ENCODE results near the gene CISH.

The CISH gene

GRCh38 chr3:50599115-50599715 lies 12.4 kb downstream of the CISH start:
- DNase-seq (ENCODE audit: low spot score), result no peak

- DNase-seq (ENCODE audit: low spot score), result no peak
These were observed 17.3 kb downstream of the CISH start for GRCh38 chr3:50594253-50594785.

GRCh38 chr3:50592568-50592967 lies 19.0 kb downstream of the CISH start:
- no peak for DNase-seq (ENCODE audit: low spot score)

GRCh38 chr3:50591196-50591741 lies 20.3 kb downstream of the CISH start:
- no peak for DNase-seq (ENCODE audit: low spot score)

- no peak for DNase-seq (ENCODE audit: low spot score)
These were observed 22.7 kb downstream of the CISH start for GRCh38 chr3:50588759-50589433.

- DNase-seq (ENCODE audit: low spot score), result no peak
These were observed 23.5 kb downstream of the CISH start for GRCh38 chr3:50587806-50588758.

- DNase-seq (ENCODE audit: low spot score), result no peak
These were observed 24.2 kb downstream of the CISH start for GRCh38 chr3:50587373-50587772.

- no peak for DNase-seq (ENCODE audit: low spot score)
These were observed 24.9 kb downstream of the CISH start for GRCh38 chr3:50586763-50587070.

GRCh38 chr3:50585919-50586762 lies 25.4 kb downstream of the CISH start:
- DNase-seq (ENCODE audit: low spot score), result no peak

- no peak for DNase-seq (ENCODE audit: low spot score)
These were observed 27.2 kb downstream of the CISH start for GRCh38 chr3:50584391-50584790.

- DNase-seq (ENCODE audit: low spot score), result no peak
These were observed 27.7 kb downstream of the CISH start for GRCh38 chr3:50583897-50584296.

GRCh38 chr3:50582083-50582482 lies 29.5 kb downstream of the CISH start:
- DNase-seq (ENCODE audit: low spot score), result no peak

GRCh38 chr3:50581459-50581842 lies 30.1 kb downstream of the CISH start:
- no peak for DNase-seq (ENCODE audit: low spot score)

- DNase-seq (ENCODE audit: low spot score), result no peak
These were observed 30.7 kb downstream of the CISH start for GRCh38 chr3:50580683-50581458.

- no peak for DNase-seq (ENCODE audit: low spot score)
These were observed 34.2 kb downstream of the CISH start for GRCh38 chr3:50577348-50577747.

- no peak for DNase-seq (ENCODE audit: low spot score)
These were observed 36.2 kb downstream of the CISH start for GRCh38 chr3:50575372-50575771.

- DNase-seq (ENCODE audit: low spot score), result no peak
These were observed 37.1 kb downstream of the CISH start for GRCh38 chr3:50574444-50574831.

- no peak for DNase-seq (ENCODE audit: low spot score)
These were observed 37.8 kb downstream of the CISH start for GRCh38 chr3:50573566-50574443.

- DNase-seq (ENCODE audit: low spot score), result no peak
These were observed 38.7 kb downstream of the CISH start for GRCh38 chr3:50572801-50573371.

Data from HuH-7 (cell line).